GM21526 (cell line): ENCODE measurements around the gene ACO2.
"Not testable (repeated sequence)": the region's sequence is repeated elsewhere in the genome, so short reads cannot be mapped to it uniquely, and the experiment has no call there.

Experiments used
- ATAC-seq: cut with Tn5 transposase; IDR thresholded peaks from one replicate; pipeline ENCODE4 v1.9.1; 2021; ENCODE audit warnings: moderate library complexity; ENCODE audit not compliant: unreplicated experiment, low FRiP score

The ACO2 gene

DNA sequence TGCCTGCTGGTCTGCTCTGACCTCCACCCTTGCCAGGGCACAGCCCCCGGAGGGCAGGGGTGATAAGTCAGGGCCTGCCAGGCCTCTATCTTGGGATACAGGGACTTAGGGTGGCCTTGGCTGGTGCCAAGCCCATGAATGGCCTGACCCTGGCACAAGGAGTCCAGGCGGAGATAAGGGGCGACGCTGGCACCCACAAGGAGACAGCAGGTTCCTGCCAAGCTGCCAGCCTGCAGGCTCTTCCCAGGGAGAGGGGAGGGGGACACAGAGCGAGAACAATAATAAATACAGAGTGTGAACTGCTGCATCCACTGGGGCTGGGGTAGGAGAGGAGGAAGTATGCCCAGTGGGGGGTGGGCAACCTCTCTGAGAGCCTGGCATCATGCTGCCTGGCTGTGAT is 92.9 kb downstream of the ACO2 start:
- no peak for ATAC-seq

DNA sequence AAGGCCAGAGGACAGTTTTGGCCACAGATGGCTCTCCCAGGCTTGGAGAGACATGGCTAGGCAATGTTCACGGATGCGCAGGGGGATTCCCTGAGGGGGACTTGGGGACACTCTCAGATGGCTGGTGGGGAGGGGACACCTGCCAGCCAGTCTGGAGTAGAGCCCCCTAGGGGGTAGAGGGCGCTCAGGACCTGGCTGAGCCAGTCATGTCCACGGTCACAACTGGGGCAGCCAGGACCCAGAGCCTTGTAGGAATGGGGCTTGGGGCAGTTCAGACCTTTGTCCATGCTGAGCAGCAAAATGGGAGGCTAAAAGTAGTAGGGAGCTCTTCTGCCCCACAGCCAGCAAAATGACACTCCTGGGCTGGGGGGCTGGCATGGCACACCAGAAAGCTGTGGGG is 93.5 kb downstream of the ACO2 start:
- no peak for ATAC-seq

DNA sequence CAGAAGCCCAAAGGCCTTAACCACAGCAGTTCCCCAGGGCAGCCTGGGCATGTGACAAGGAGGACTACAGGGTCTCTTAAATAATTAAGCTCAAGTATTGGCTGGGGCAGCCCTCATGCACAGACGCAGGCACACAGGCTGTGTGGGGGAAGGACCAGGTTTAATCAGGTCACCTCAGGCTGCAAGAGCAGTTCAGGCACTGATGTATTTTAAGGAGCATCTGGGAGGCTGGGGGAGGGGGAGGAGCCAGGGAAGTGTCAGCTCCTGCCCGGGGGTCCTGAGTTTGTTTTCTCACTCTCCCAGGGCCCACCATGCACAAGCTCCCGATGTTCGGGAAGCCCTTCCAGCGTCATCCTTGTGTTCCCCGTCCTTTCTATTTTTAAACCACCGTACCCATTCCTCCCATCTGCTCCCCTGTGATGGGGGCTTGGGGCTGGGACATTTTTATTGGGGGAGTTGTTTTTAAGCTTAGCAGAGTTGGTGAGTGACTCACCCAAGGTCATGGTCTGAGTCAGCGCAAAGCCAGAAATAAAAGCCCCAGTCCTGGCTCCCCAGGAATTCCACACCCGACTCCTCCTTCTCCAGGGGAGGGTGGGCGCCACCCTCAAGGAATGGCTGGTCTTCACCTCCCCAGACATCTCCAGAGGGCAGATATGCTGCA is 94.3 kb downstream of the ACO2 start:
- ATAC-seq: no peak

DNA sequence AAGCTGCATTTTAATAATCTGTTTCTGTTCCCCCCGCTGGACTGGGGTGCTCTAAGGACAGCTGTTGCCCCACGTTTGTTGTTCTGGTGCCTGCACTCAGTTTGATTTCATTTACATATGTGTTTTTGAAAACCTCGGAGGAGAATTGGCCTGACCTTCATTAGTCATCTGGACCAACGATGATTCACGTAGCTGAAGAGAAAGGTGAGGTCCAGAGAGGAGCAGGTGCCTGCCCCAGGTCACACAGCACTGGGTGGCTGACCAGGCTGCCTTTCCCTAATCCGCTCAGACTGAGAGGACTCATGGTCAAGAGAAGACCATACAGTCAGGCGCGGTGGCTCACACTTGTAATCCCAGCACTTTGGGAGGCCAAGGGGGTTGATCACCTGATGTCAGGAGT is 95.6 kb downstream of the ACO2 start:
- no peak for ATAC-seq

GRCh38 chr22:41565403-41566054 is 96.6 kb downstream of the ACO2 start:
- ATAC-seq: no peak

- no peak for ATAC-seq
Observed at GRCh38 chr22:41567512-41567768, 98.5 kb downstream of the ACO2 start.

GRCh38 chr22:41568811-41569210 is 99.9 kb downstream of the ACO2 start:
- no peak for ATAC-seq

- ATAC-seq: no peak
Observed at GRCh38 chr22:41570221-41570620, 101.3 kb downstream of the ACO2 start.

- no peak for ATAC-seq
Observed at GRCh38 chr22:41571786-41572185, 102.9 kb downstream of the ACO2 start.

DNA sequence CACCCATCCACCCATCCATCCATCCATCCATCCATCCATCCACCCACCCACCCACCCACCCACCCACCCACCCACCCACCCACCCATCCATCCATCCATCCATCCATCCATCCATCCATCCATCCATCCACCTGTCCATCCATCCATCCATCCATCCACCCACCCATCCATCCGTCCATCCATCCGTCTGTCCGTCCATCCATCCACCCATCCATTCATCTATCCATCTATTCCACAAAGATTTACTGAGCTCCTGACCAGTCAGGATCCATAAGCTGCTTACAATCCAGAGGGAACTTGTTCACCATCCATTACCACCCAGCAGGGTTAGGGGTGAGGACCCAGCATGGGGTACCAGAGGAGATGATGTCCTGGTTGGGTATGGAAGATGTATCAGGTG is 103.4 kb downstream of the ACO2 start:
- ATAC-seq: not testable (repeated sequence)

DNA sequence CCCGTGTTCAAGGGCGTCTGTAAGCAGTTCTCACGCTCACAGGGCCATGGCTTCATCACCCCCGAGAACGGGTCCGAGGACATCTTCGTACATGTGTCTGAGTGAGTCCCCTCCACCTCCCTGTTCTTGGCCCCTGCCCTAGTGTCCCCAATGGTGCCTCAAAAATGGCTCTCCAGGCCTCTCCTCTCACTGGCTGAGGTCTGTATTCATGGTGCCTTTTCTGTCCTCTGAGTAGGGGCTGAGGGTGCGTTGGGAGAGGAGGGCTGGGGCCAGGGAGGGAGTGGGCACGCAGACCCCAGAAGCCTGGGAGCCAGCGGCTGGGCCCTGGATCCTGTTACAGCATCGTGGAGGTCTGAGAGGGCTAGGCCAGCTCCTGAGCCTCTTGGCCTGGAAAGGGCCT is 104.8 kb downstream of the ACO2 start:
- no peak for ATAC-seq

DNA sequence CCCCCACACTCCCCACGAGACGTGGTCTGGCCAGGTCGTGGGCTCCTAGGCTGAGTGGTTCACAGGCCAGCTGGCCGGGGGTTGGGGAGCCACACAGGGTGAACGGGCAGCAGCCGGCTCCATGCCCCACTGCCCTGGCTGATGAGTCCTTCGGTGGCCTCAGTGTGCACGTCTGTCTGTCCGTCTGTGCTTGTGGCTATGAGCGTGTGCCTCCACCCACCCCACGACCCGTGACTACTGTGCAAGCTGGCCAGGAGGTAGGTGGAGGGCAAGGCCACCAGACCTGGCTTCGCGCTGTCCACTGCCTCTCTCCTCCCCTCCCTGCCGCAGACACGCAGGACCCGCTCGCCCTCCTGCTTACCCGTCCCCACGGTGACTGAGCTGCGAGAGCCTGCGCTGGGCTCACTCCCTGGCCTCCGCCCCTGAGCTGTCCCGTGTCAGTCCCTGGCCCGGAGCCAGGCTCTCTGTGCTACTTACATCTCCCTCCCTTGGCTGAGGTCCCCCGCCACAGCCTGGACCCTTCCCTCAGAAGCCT is 106.0 kb downstream of the ACO2 start:
- no peak for ATAC-seq

- no peak for ATAC-seq
Observed at GRCh38 chr22:41575533-41575932, 106.6 kb downstream of the ACO2 start.

DNA sequence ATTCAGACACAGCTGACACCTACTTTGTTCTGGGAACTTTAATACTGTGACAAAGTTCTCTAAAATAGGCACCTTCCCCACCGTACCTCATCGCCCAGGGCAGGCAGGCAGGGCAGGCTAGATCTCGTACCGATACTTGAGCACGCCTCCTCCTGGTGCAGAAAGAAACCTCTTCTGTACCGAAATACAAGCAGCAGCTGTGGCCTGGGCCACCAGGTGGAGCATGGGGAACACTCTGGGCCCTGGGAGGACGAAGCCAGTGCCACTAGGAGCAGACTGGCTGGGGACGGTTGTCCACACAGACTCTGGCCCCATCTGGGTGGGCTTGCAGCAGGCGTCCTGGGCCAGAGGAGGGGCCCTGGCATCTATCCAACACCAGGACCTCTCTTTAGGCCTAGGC is 108.0 kb downstream of the ACO2 start:
- ATAC-seq: no peak

DNA sequence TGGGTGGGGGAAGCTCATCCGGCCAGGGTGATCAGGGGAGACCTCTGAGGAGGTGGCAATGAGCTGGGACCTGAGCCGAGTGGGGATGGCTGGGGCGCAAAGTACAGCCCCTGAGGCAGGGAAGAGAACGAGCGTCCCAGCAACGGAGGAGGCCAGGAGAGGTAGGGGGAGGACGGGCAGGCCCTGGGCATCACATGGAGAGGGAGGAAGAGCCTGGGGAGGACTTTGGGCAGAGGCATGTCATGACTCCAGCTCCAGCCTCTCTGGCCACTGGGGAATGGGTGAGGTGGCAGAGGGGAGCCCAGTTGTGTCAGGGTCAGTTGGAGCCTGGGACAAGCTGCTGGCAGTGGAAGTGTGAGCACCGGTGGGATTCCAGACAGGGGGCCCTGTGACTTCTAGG is 109.2 kb downstream of the ACO2 start:
- ATAC-seq: no peak
